Activated CD4-positive, alpha-beta T cell treated with anti-CD3 and anti-CD28 coated beads, Interleukin-10, Interleukin-2, amounts not matched to agents 100 ng/mL and 50 ng/mL, durations not matched to agents 16 hours and 8 hours (primary cell): ENCODE measurements around the gene FNDC5.

Experiments used
- DNase-seq: peaks from one replicate; pipeline ENCODE4 v3.0.0-alpha.2; 2020

The FNDC5 gene

DNA sequence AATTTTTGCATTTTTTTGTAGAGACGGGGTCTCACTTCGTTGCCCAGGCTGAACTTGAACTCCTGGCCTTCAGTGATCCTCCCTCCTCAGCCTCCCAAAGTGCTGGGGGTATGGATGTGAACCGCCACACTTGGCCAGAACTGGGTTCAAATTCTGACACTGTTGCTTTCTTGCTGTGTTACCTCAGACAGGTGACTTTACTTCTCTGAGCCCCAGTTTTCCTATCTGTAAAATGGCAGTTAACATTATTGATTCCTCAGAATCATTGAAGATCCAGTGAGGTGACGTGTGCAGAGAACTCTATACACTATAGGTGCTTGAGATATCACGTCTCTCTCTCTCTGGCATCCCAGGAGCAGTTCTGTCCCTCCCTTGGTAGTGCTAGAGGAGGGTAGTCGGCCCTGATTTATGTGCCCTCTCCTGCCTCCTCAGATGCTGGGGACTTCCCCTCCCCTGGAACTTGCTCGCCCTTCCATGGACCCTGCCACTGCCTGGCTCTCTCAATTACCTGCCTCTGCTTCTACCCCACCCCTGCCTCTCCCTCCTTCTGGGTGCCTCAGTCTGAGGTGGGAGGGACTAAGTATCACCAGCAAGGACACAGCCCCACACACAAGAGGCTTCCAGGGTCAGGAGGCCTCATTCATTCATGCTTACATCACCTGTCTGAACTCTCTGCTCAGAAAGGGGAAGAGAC is 12.8 kb upstream of the FNDC5 start:
- no peak for DNase-seq

DNA sequence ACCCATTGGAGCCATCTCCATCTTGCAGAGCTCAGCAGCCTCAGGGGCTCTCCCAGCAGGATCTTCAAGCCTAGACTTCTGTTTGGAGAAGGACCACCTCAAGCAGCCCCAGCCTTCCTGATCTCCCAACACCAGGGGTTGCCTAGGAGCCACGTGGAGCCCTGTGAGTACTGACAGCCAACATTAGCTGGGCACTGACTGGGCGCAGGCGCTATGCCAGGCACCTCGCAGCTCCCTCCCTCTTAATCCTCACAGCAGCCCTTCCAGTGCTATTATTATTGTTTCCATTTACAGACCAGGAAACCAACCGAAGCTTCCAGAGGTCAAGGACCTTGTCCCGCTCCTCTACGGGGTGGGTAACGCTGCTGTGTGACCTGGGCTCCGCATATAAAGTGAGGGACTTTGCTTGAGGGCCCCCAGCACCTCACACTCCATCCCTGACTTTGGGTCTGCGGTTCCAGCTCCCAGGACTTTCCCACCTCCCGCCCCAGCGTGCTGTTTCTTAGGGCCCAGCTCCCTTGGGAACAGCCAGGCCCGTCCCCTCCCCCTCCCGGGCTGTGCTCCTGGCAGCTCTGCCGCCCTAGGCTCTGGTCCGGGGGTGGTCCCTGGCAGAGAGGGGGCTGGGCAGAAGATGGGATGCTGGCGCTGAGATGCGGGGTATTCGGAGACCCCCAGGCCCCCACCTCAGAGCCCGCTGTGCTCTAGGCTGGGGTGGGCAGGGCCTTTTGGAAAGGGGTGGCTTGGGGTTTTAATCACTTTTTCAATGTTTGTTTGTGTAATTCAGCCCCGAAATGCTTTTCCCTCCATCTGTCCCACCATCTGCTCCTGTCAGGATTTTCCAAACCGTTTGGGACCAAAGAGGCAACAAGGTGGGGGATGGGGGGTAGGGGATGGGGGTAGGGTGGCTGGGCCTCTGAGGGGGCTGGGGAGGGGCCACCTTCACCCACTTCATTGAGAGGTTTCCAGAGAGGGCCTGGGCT is 11.4 kb upstream of the FNDC5 start:
- no peak for DNase-seq

GRCh38 chr1:32881291-32881690 is 10.6 kb upstream of the FNDC5 start:
- DNase-seq: no peak

DNA sequence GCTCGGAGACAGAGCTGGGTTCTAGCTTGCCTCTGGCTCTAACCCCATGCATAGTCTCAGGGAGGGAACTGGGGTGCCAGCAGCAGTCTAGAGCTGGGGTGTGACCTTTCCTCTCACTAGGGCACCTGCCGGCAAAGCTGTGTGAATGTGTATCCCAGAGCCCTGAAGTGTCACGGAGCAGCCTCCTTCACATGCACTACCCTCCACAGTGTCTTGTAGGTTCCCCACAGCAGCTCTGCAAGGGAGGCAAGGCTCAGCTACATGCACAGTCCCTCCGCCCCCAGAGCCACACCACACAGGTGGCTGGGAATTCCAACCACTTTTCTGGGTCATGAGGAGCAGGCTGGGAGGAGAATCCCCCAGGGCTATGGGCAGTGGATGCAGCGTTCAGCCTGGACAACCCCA is 7.9 kb upstream of the FNDC5 start:
- DNase-seq: no peak

- no peak for DNase-seq
Observed at GRCh38 chr1:32878183-32878582, 7.5 kb upstream of the FNDC5 start.

DNA sequence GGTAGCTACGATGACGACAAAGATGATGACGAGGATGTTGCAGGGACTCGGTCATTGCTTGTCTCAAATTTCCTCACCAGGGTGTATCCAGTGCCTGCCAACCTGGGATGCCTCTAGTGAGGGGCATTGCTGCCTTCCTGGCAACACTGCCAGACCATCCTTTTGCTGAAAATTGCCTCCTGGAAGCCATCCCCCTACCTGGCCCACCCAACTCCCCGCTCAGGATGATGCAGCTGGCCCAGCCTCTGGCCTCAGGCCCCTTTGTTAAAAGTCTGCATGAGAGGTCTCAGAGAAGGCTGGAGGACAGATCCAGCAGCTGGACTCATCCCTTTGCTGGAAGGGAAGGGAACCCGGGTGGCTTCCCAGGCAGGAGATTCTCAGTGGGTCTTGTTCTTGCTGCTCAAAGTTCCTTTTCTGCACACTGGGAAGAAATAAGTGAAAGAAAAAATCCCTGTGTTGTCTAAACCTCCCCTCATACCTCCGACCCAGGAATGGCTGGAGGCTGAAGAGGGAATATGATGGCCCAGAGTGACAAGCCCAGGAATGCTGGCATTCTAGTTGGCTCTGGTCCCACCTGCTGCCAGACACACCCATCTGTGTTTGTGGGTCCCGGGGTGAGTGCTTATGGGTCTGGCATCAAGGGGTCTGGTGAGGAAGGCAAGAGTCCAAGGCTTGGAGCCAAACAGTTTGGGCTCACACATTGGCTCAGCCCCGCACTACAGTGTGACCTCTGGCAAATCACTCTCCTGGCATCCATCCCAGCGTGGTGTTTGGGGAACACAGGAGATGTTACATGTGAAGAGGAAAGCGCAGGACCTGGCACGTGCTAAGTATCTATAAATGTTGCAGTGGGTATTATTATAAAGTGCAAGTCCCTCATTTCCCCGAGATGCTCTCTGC is 6.7 kb upstream of the FNDC5 start:
- DNase-seq: no peak

DNA sequence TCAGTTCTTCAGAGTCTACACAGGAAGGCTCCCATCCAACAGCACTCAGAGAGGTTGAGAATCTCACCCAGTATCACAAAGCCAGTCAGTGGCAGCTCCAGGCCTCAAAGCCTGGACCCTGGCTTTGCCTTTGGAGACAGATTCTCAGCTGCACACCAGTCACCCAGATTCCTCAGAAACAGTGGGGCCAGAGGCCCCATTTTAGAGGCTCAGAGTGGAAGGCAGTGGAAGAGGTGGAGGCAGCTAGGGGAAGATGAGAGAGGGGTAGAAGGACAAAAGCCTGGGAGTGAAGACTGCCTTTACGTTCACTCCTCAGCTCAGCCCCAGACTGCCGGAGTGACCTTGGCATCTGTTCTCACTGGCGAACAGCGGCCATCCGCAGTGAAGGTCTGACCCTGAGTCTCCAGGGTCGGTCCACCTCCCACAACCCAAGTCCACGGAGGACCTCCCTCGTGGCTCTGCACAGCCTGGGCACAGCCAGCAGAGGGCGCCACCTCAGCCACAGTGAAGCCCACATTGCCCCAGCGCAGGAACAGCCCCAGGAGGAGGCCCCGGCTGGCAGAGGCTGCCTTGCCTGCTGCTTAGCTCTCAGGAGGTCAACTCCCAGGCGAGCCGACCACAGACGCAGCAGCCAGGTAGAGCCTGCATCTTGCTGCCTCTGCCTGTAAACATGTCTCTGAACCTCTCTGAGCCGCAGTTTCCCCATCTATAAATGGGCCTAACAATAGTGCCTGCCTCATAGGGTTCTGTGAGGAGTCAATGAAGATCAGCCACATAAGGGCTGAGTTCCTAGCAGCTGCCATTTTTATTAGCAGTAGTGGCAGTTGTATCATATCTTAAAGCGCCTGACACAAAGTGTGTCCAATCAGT is 5.9 kb upstream of the FNDC5 start:
- peak; percentile 74 for DNase-seq

DNA sequence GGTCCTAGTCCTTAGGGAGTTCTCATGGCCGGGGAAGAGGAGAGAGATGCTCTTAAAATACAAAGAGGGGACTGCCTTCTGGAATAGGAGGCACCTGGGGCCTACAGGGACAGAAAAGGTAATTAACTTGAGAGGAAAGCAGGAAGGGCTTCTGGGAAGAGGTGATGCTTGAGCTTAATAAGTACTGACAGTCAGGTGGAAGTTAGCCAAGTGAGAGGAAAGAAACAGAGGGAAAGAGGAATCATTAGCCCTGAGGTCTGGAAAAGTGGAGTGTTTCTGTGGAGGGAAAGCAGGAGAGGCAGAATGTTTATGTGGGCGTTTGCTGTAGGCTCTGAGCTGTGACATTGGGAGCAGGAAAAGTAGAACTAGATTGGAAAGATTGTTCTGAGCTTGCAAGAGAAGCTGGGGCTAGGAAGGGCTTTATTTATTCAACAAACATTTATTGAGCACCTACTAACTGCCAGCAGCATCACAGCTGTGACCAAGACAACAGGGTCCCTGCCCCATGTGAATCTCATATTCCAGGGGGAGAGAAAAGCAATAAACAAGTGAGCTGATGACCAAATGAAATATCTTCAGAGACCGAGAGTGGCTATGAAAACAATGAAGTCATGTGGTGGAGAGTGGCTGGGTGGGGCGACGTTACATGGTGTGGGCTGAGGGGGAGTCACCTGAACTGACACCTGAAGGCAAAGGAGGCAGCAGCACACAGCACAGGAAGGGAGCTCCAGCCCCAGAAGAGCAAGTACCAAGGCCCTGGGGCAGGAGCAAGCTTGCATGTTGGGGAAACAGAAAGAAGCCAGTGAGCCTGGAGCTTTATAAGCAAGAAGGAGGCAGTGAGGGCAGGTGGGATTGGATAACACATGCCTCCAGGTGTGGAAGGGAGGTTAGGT is 4.4 kb upstream of the FNDC5 start:
- no peak for DNase-seq

DNA sequence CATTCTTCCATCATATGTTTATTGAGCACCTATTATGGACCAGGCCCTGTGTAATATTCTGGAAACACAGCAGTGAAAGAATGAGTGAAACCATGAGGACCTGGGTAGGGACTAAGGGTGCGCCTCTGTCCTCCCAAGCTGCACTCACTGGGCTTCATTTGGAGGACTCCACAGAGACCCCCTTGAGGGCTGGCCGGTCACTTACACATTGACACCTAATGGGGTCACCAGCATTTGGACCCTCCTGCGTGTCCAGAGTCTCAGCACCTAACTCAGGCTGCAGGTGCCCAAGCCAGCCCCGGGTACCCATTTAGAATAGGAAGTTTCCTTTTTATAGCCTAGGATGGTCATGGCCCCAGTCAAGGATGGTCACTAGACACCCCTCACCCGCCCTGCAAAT is 2.8 kb upstream of the FNDC5 start:
- no peak for DNase-seq

GRCh38 chr1:32872192-32872460 is 1.4 kb upstream of the FNDC5 start:
- no peak for DNase-seq

GRCh38 chr1:32871364-32872191 is 866 bp upstream of the FNDC5 start:
- no peak for DNase-seq

- no peak for DNase-seq
Observed at GRCh38 chr1:32869923-32870614, 643 bp downstream of the FNDC5 start.

GRCh38 chr1:32868806-32869455 is 1.8 kb downstream of the FNDC5 start:
- DNase-seq: no peak

DNA sequence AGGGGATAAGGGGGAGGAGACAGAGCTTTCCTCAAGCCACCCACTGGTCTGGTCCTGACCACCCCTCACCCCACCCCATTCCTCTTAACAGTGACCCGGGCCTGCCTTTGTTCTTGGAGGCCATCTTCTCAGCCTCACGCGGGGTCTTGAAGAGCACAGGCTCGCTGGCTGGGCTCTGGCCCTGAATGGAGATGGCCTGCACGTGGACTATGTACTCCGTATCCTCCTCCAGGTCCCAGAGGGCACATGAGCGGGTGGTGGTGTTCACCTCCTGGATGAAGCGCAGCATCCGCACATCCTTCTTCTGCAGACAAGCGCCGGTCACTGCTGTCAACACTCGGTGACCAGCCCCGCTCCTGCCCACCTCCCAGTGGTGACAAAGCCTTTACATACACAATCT is 2.6 kb downstream of the FNDC5 start:
- no peak for DNase-seq

GRCh38 chr1:32867671-32868070 is 3.0 kb downstream of the FNDC5 start:
- no peak for DNase-seq

DNA sequence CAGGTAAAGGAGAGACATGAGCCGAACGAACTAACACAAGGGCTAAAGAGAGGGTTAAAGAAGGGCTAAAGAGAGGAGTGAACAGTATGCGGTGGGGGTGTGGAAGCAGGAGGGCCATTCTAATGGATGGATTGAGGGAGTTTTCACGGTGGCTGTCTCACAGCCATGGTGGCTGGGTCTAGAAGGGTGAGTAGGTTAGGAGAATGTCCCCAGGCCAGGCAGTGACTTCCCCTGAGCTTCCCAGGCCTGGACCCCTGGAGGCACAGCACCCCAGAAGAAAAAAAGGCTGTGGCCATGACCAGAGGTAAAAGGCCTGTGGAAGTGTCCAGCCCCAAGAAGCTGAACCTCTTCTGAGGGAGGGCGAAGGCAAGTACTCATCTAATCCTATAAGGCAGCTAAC is 3.6 kb downstream of the FNDC5 start:
- no peak for DNase-seq

GRCh38 chr1:32865639-32866405 is 4.9 kb downstream of the FNDC5 start:
- no peak for DNase-seq

- no peak for DNase-seq
Observed at GRCh38 chr1:32864375-32865019, 6.2 kb downstream of the FNDC5 start.
